GM21390 (cell line): Measurements from ENCODE around the gene RGSL1.

Experiments
- ATAC-seq: cut with Tn5 transposase; IDR thresholded peaks from one replicate; pipeline ENCODE4 v1.9.1; 2021; ENCODE audit not compliant: unreplicated experiment

The RGSL1 gene

GRCh38 chr1:182587666-182588499 is 137.9 kb downstream of the RGSL1 start:
- ATAC-seq = no peak

GRCh38 chr1:182588500-182589396 is 138.8 kb downstream of the RGSL1 start, which contains the start of gene RNASEL:
TSS of gene RNASEL (minus strand) at chr1:182589256. CDS start at chr1:182586806, 2,450 bp downstream.
- ATAC-seq = peak; percentile 92

- no peak for ATAC-seq
These were observed 139.6 kb downstream of the RGSL1 start for GRCh38 chr1:182589520-182589919.

- no peak for ATAC-seq
These were observed 140.0 kb downstream of the RGSL1 start for GRCh38 chr1:182589931-182590330.

GRCh38 chr1:182595641-182596240 is 145.8 kb downstream of the RGSL1 start:
- ATAC-seq = no peak

DNA sequence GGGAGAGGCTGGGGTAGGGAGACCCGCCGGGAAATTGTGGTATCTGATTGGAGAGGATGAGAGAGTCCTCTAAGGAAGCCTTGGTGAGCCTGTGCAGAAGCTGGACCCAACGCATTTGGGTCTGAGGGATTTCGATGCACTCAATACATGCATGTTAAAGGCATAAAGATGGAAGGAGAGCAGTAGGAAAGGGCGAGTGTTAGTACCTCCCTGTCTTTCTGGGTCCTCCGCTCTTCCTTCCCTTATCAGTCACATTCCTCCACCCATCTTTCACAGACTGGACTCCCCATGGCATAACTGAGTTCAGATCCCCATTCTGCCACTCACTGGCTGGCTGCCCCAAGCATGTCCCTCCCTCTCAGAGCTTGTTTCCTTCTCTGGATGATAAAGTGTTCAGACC is 147.0 kb downstream of the RGSL1 start:
- ATAC-seq = no peak

- no peak for ATAC-seq
These were observed 148.3 kb downstream of the RGSL1 start for GRCh38 chr1:182598296-182598695.

GRCh38 chr1:182599339-182599738 is 149.4 kb downstream of the RGSL1 start:
- no peak for ATAC-seq

DNA sequence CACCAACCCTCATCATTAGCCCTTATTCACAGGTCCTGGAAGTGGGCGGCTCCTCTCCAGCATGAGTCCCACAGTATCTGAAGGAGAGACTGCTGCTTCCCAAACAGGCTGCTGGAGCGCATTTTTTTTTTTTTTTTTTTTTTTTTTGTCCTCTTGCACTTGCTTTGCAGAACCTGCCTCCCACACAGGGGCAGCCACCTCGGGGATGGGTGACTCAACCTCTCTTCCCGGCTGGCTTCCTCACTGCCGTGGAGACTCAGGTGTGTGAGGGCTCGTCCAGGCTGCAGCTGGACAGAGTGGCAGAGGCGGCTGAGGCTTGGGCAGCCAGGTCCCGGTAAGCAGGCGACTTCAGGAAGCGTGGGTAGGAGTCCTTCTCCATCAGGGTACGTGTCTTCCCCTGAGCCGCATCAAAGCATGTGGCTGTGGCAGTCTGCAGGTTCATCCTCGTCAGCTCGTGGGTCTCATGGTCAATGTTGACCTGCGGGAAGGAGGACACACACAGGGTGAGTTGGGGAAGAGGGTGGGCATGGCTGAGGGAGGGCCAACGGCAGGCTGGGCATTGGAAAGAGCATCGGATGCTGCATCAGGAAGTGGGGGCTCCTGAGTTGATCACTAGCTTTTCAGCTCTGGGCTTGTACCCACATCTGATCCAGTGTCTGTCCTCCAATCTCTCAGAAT is 150.2 kb downstream of the RGSL1 start:
- no peak for ATAC-seq

DNA sequence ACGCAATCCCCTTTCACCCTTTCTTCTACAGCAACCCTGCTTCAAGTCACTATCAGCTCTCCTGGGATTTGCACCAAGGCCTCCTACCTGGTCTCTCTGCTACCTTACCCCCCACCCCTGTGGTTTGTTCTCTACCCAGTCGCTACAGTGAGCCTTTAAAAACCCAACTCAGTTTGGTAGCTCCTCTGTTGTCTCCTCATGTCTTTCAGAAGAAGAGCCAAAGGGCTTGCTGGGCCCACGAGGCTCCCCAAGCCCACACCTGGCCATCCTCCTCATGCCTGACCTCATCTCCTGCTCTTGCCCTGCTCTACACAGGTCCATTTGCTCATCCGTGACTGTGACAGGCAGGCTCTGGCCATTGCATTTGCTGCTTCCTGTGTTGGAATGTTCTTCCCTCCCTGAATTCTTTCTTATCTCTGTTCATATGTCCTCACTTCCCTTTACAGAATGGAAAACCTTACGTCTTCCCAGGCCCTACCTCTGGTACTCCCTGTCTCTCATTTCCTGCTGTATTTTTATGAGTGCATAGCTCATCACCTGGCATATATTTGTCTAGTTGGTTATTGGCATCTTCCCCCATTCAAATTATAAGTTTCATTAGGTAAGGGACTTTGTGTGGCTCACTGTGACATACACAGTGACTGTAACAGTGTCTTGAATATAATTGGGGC is 150.9 kb downstream of the RGSL1 start:
- no peak for ATAC-seq

- ATAC-seq = no peak
These were observed 151.5 kb downstream of the RGSL1 start for GRCh38 chr1:182601416-182601786.

GRCh38 chr1:182601913-182602312 is 152.0 kb downstream of the RGSL1 start:
- ATAC-seq = no peak

DNA sequence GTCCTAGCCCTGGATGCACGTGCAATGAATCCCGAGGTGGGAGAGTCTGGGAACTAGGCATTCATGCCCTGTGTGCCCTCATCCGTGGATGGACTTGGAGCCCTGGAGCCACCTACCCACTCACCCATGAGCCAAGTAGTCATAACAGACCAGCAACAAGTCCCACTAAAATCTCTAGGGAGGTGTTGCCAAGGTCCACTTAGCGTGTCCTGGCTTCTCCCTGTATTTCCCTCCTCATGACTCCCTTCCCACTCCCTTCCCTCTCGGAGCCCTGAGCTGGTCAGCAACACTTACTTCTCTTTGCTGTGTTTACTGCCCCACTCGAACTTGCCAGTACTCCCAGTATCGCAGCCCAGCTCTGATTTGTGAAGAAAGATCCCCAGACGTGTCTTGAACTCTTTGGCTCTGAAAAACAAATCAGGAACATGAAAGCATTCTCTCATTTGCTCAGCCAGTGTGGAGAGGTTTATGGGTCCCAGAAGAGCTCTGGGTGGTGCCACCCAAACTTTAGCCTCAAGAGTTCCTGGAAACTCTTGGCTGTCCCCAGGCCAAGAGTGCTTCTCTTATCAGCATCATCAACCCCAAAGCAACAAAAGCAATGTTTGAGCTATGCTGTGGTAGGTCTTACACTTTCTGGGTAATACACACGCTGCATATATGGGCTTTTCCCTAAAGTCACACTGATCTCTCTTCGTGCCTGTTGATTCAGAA is 153.1 kb downstream of the RGSL1 start:
- no peak for ATAC-seq

DNA sequence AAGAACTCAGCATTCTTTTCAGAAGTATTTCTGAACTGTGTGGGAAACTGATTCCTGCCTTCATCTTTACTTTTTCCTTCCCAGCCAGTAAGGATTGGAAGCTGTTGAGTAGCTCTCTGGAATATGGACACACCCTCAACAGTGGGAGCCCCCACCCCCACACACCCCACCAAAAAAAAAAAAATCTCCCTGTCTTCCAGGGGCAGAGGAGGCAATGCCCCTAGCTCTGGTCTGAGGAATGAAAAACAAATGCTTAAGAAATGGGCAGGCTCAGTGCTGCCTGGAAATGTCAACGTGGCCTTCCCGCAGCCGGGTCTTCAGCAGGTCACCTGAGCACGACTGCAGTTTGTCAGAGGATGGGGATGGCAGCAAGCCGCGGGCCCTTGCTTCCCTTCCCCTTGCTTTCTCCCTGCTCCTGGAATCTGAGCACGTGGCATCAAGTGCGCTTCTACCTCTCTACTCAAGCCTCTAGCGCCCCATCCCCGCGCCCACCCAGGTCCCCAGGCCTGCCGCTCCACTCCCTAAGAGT is 153.8 kb downstream of the RGSL1 start:
- peak; percentile 8 for ATAC-seq

DNA sequence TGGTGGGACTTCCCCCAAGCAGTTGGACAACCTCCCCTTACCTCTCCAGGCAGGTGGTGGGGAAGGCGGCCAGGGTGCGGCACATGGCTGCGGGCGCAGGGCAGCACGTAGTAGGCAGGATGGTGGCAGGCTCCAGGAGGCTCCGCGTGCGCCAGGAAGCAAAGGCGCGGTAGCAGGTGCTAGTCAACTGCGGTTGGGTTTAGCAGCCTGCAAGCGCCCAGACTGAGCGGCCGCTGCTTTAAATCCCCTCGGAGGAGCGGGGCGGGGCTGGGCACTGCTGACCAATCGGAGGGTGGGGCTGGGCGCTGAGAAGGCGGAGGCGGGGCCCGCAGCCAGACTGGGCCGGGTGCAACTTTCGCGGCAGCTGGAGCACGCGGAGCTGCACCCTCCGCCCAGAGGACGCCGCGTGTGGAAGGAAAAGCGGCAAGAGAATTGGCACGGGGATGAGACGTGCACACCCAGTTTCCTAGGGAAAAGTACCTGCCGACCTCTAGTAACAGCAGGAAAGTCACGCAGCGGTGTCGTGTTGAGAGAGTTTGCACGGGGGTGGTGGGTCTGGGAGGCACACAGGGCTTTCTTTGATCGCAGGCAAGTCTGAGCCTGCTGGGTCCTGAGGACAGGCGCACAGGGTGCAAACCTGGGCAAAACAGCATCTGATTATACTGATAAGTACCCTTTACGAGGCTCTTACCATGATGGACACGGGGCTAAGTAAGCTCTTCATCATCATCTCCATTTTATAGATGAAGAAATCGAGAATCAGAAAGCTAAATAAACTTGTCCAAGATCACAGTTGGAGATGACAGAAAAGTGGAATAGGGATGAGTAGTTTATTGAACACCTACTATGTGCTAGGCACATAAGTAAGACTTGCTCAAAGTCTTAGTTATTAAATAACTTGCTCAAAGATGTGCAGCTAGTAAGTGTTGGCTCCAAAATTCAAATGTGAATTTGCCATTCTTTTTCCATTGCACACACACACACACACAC is 154.5 kb downstream of the RGSL1 start, which contains the start of gene RGS16:
TSS of gene RGS16 (minus strand) at position 215 of the 990 bp plus-strand sequence. CDS start at position 85, 130 bp downstream.
- ATAC-seq = peak; percentile 87

GRCh38 chr1:182607566-182607965 is 157.6 kb downstream of the RGSL1 start:
- ATAC-seq = no peak

DNA sequence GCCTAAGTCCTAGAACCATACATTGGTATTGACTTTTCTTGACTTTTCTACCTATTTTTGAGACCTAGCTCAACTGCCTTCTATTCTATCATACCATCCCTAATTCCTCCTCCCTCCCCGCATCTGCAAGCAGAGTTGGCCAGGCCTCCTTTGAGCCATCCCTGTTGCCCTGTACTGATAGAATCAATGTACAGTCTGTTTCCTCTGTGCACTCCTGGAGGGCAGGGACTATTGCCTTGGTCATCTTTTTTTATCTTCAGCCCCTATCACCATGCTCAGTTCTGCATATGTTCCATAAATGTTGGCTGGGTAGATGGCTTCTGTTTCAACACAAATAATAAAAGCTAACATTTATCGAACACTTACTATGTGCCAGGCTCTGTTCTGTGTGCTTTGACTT is 158.3 kb downstream of the RGSL1 start:
- no peak for ATAC-seq
